H9 (cell line): ENCODE measurements around the gene SERPINA6. TPM values are rescaled to one million over a fixed set of nuclear protein-coding genes. Genes with fewer than 3 reads are reported as not detected.

Experiments
- DNase-seq: peaks from one replicate; pipeline ENCODE4 v3.0.0-alpha.2; 2017
- H2AFZ ChIP-seq: one replicate; pipeline ENCODE4 v1.6.1; 2013; ENCODE audit warnings: mild to moderate bottlenecking, low read length, control low read depth, moderate library complexity
- H2AK5ac ChIP-seq: 2 replicates; pipeline ENCODE4 v1.6.1; 2013; ENCODE audit warnings: low read length, control low read depth, mixed read lengths; ENCODE audit not compliant: insufficient read length
- H2BK120ac ChIP-seq: one replicate; pipeline ENCODE4 v1.6.1; 2013; ENCODE audit warnings: low read depth, mild to moderate bottlenecking, low read length, control low read depth, inconsistent platforms; ENCODE audit not compliant: poor library complexity, severe bottlenecking
- H2BK12ac ChIP-seq: 2 replicates; pipeline ENCODE4 v1.6.1; 2013; ENCODE audit warnings: low read length, control low read depth, mixed read lengths, low read depth; ENCODE audit not compliant: insufficient read length
- H2BK15ac ChIP-seq: 2 replicates; pipeline ENCODE4 v1.6.1; 2013; ENCODE audit warnings: low read depth, low read length, control low read depth
- H2BK20ac ChIP-seq: one replicate; pipeline ENCODE4 v1.6.1; 2013; ENCODE audit warnings: low read depth, mild to moderate bottlenecking, low read length, control low read depth, inconsistent platforms; ENCODE audit not compliant: poor library complexity, severe bottlenecking
- H2BK5ac ChIP-seq: 2 replicates; pipeline ENCODE4 v1.6.1; 2013; ENCODE audit warnings: low read length, control low read depth, mixed read lengths; ENCODE audit not compliant: insufficient read length
- H3K14ac ChIP-seq: 2 replicates; pipeline ENCODE4 v1.6.1; 2013; ENCODE audit warnings: low read length, control low read depth; ENCODE audit not compliant: insufficient read depth
- H3K18ac ChIP-seq: 2 replicates; pipeline ENCODE4 v1.6.1; 2013; ENCODE audit warnings: low read depth, mild to moderate bottlenecking, mixed read lengths, low read length, control low read depth; ENCODE audit not compliant: insufficient read length
- H3K23ac ChIP-seq: 2 replicates; pipeline ENCODE4 v1.6.1; 2013; ENCODE audit warnings: low read length, control low read depth, mixed read lengths, low read depth; ENCODE audit not compliant: insufficient read length
- H3K23me2 ChIP-seq: 2 replicates; pipeline ENCODE4 v1.6.1; 2013; ENCODE audit warnings: low read depth, mild to moderate bottlenecking, mixed read lengths, low read length, control low read depth; ENCODE audit not compliant: insufficient read length, poor library complexity, severe bottlenecking
- H3K27ac ChIP-seq: 2 replicates; pipeline ENCODE4 v1.5.1; 2013; ENCODE audit warnings: low read length, control low read depth, mixed read lengths, low read depth; ENCODE audit not compliant: insufficient read length
- H3K27me3 ChIP-seq: 2 replicates; pipeline ENCODE4 v1.6.1; 2013; ENCODE audit warnings: low read length, control low read depth, inconsistent platforms; ENCODE audit not compliant: insufficient read depth
- H3K4ac ChIP-seq: 2 replicates; pipeline ENCODE4 v1.6.1; 2013; ENCODE audit warnings: low read depth, mild to moderate bottlenecking, control low read depth, inconsistent platforms, low read length, moderate library complexity
- H3K4me1 ChIP-seq: 2 replicates; pipeline ENCODE4 v1.6.1; 2013; ENCODE audit warnings: low read length, control low read depth, inconsistent platforms; ENCODE audit not compliant: insufficient read depth
- H3K4me2 ChIP-seq: 2 replicates; pipeline ENCODE4 v1.6.1; 2013; ENCODE audit warnings: low read length, control low read depth, mixed read lengths; ENCODE audit not compliant: insufficient read length, insufficient read depth
- H3K56ac ChIP-seq: 2 replicates; pipeline ENCODE4 v1.6.1; 2013; ENCODE audit warnings: low read depth, mild to moderate bottlenecking, mixed read lengths, low read length, control low read depth; ENCODE audit not compliant: insufficient read length
- H3K79me1 ChIP-seq: 2 replicates; pipeline ENCODE4 v1.6.1; 2013; ENCODE audit warnings: low read depth, mild to moderate bottlenecking, moderate library complexity, low read length, control low read depth, inconsistent platforms; ENCODE audit not compliant: insufficient read depth, poor library complexity, severe bottlenecking
- H3K79me2 ChIP-seq: 2 replicates; pipeline ENCODE4 v1.6.1; 2013; ENCODE audit warnings: low read length, control low read depth, inconsistent platforms; ENCODE audit not compliant: insufficient read depth
- H3K9ac ChIP-seq: 2 replicates; pipeline ENCODE4 v1.6.1; 2013; ENCODE audit warnings: low read length, control low read depth, mixed read lengths; ENCODE audit not compliant: insufficient read length; ENCODE audit errors: extremely low read depth
- H3K9me3 ChIP-seq: one replicate; pipeline ENCODE4 v1.6.1; 2013; ENCODE audit warnings: low read depth, low read length, inconsistent platforms; ENCODE audit not compliant: control insufficient read depth
- H3T11ph ChIP-seq: one replicate; pipeline ENCODE4 v1.6.1; 2013; ENCODE audit warnings: mild to moderate bottlenecking, low read length, control low read depth, inconsistent platforms
- H4K20me1 ChIP-seq: one replicate; pipeline ENCODE4 v1.6.1; 2013; ENCODE audit not compliant: control insufficient read depth, insufficient read length, insufficient read depth
- H4K5ac ChIP-seq: 2 replicates; pipeline ENCODE4 v1.6.1; 2013; ENCODE audit warnings: low read depth, mild to moderate bottlenecking, mixed read lengths, low read length, control low read depth; ENCODE audit not compliant: insufficient read length
- H4K8ac ChIP-seq: replicated peaks from 2 replicates; pipeline ENCODE4 v1.6.1; 2013; ENCODE audit warnings: low read length, control low read depth, mixed read lengths, low read depth; ENCODE audit not compliant: insufficient read length
- H4K91ac ChIP-seq: 2 replicates; pipeline ENCODE4 v1.6.1; 2013; ENCODE audit warnings: low read depth, mild to moderate bottlenecking, moderate library complexity, mixed read lengths, low read length, control low read depth; ENCODE audit not compliant: insufficient read length
- H3K27ac Mint-ChIP-seq, 3 experiments: 2 replicates in 2 of 3; 3 replicates in 1 of 3; pipeline ENCODE4 v1.8.0; 2020 to 2021; ENCODE audit warnings: mixed read lengths in 3 of 3, mild to moderate bottlenecking in 1 of 3, moderate library complexity in 1 of 3
- H3K27me3 Mint-ChIP-seq: 2 replicates; pipeline ENCODE4 v1.8.0; 2021; ENCODE audit warnings: low read depth, mild to moderate bottlenecking, moderate library complexity, mixed read lengths
- H3K36me3 Mint-ChIP-seq, 3 experiments: 2 replicates in 2 of 3; 3 replicates in 1 of 3; pipeline ENCODE4 v1.8.0; 2020 to 2021; ENCODE audit warnings: low read depth in 3 of 3, mixed read lengths in 3 of 3; ENCODE audit not compliant: insufficient read depth in 1 of 3
- H3K4me1 Mint-ChIP-seq, 2 experiments: 2 replicates each; pipeline ENCODE4 v1.8.0; 2020; ENCODE audit warnings: mixed read lengths in 2 of 2
- H3K4me3 Mint-ChIP-seq, 2 experiments: 2 replicates in 1 of 2; 3 replicates in 1 of 2; pipeline ENCODE4 v1.8.0; 2020 to 2021; ENCODE audit warnings: mild to moderate bottlenecking in 2 of 2, mixed read lengths in 2 of 2, moderate library complexity in 1 of 2
- H3K9me3 Mint-ChIP-seq, 2 experiments: 2 replicates in 1 of 2; 3 replicates in 1 of 2; pipeline ENCODE4 v1.8.0; 2020; ENCODE audit warnings: mild to moderate bottlenecking in 2 of 2, mixed read lengths in 2 of 2, moderate library complexity in 1 of 2
- CTCF ChIP-seq: fragments of 200-600 bp; sonication (generic); conservative IDR thresholded peaks from 3 replicates; pipeline ENCODE4 v1.8.0; 2021; ENCODE audit warnings: antibody characterized with exemption, mild to moderate bottlenecking
- WGBS: extraction: QIAGEN DNeasy Blood & Tissue Kit; methylation state at CpG from one replicate; pipeline ENCODE4 v1.1.7; 2013; ENCODE audit warnings: missing lambda C conversion rate, low lambda C conversion rate, mixed read lengths; ENCODE audit not compliant: insufficient read length; ENCODE audit errors: extremely low coverage; 5-methylcytosine and 5-hydroxymethylcytosine counted together
- total RNA-seq: library from RNA; stranded (reverse); gene quantifications from 2 replicates; pipeline ENCODE4 v1.2.1, GENCODE V29; 2021

The SERPINA6 gene
- total RNA-seq, 1 experiment from 2014 or later, result not detected

GRCh38 chr14:94334872-94335271 lies 11.7 kb upstream of the SERPINA6 start:
- no peak overlapping the region for H3T11ph ChIP-seq
- no peaks in the 10 kb centered on the region for H4K20me1 ChIP-seq
- H2BK20ac ChIP-seq, result no peak overlapping the region
- no peak overlapping the region for H4K91ac ChIP-seq
- no peaks in the 10 kb centered on the region; a peak in 1 of 5 replicates for H3K9me3 Mint-ChIP-seq
- DNase-seq, result no peak
- no peak overlapping the region for H2BK15ac ChIP-seq
- no peak overlapping the region for H4K5ac ChIP-seq
- H2AFZ ChIP-seq, result no peak overlapping the region
- H3K4me1 ChIP-seq, result no peaks in the 10 kb centered on the region
- no peak overlapping the region for H2BK12ac ChIP-seq
- H3K27me3 Mint-ChIP-seq, result no peaks in the 10 kb centered on the region
- no peak overlapping the region for H2BK5ac ChIP-seq
- TF ChIP-seq CTCF, result no peak
- no peak overlapping the region for H4K8ac ChIP-seq
- H3K27ac ChIP-seq, result no peak overlapping the region
- H3K4me3 Mint-ChIP-seq, result no peak overlapping the region
- no CpG with 5 or more reads among the region's 4 CpGs for WGBS
- no peak overlapping the region for H3K18ac ChIP-seq
- no peaks in the 10 kb centered on the region for H3K9me3 ChIP-seq
- no peak overlapping the region for H3K4ac ChIP-seq
- no peaks in the 10 kb centered on the region for H3K79me1 ChIP-seq
- no peak overlapping the region for H2BK120ac ChIP-seq
- no peak overlapping the region for H3K27ac Mint-ChIP-seq
- no peak overlapping the region for H2AK5ac ChIP-seq
- no peaks in the 10 kb centered on the region for H3K27me3 ChIP-seq
- H3K4me2 ChIP-seq, result no peak overlapping the region
- H3K79me2 ChIP-seq, result no peaks in the 10 kb centered on the region
- no peak overlapping the region for H3K14ac ChIP-seq
- H3K36me3 Mint-ChIP-seq, result no peaks in the 10 kb centered on the region
- H3K56ac ChIP-seq, result no peak overlapping the region
- H3K23me2 ChIP-seq, result no peaks in the 10 kb centered on the region
- H3K23ac ChIP-seq, result no peak overlapping the region
- no peaks in the 10 kb centered on the region for H3K4me1 Mint-ChIP-seq
- no peak overlapping the region for H3K9ac ChIP-seq
